Endothelial cell of umbilical vein (primary cell): ENCODE results near the gene DNAI2.

Source experiments
- CTCF ChIP-seq, 2 donors: IDR thresholded peaks; 1 replicate in 1 of 2; 2 replicates in 1 of 2; pipeline ENCODE4 v1.5.1; 2011; ENCODE audit warnings: low read length in 2 of 2, mild to moderate bottlenecking in 2 of 2, moderate library complexity in 2 of 2, control low read depth in 1 of 2, inconsistent platforms in 1 of 2, low read depth in 1 of 2; ENCODE audit not compliant: insufficient read depth in 1 of 2; ENCODE audit errors: extremely low read depth in 1 of 2
- EZH2 ChIP-seq: IDR thresholded peaks from 2 replicates; pipeline ENCODE4 v1.6.1; 2012; ENCODE audit warnings: borderline replicate concordance, low read depth, mild to moderate bottlenecking, moderate library complexity, low read length, inconsistent platforms; ENCODE audit not compliant: severe bottlenecking
- FOS ChIP-seq: IDR thresholded peaks from 2 replicates; pipeline ENCODE4 v1.6.1; 2011; ENCODE audit warnings: mild to moderate bottlenecking, low read length, moderate library complexity, borderline replicate concordance; ENCODE audit not compliant: insufficient read depth
- JUN ChIP-seq: IDR thresholded peaks from 2 replicates; pipeline ENCODE4 v1.6.1; 2011; ENCODE audit warnings: borderline replicate concordance, low read depth; ENCODE audit not compliant: insufficient read length, insufficient read depth
- MAX ChIP-seq: IDR thresholded peaks from 2 replicates; pipeline ENCODE4 v1.6.1; 2011; ENCODE audit not compliant: insufficient read depth, insufficient read length
- MYC ChIP-seq: IDR thresholded peaks from one replicate; pipeline ENCODE4 v1.6.1; 2011; ENCODE audit warnings: mild to moderate bottlenecking, low read depth, low read length
- POLR2A ChIP-seq: IDR thresholded peaks from 2 replicates; pipeline ENCODE4 v1.6.1; 2012; ENCODE audit warnings: low read depth, mild to moderate bottlenecking, control low read depth, low read length
- POLR2AphosphoS5 ChIP-seq: IDR thresholded peaks from 2 replicates; pipeline ENCODE4 v1.6.1; 2012; ENCODE audit warnings: low read depth, mild to moderate bottlenecking, control low read depth, low read length, moderate library complexity; ENCODE audit not compliant: insufficient read depth

GRCh38 chr17:74245145-74245831, 28.7 kb upstream of the DNAI2 start:
- TF ChIP-seq POLR2A (no peak), CTCF (IDR thresholded peaks at IDR 0.05; ENCODE audit: extremely low read depth in 1 of 2, insufficient read depth in 1 of 2, low read depth in 1 of 2, low read length in 2 of 2) (no peak), POLR2AphosphoS5 (no peak), EZH2 (no peak), JUN (no peak), MAX (no peak), MYC (no peak), FOS (no peak)
